NCI-H2171 (cell line): ENCODE results near the gene COA3.
"Not testable (repeated sequence)": the region's sequence is repeated elsewhere in the genome, so short reads cannot be mapped to it uniquely, and the experiment has no call there.

Experiments used
- DNase-seq: peaks from one replicate; lab custom pipeline; 2025; lab: John Stamatoyannopoulos, UW

The COA3 gene

DNA sequence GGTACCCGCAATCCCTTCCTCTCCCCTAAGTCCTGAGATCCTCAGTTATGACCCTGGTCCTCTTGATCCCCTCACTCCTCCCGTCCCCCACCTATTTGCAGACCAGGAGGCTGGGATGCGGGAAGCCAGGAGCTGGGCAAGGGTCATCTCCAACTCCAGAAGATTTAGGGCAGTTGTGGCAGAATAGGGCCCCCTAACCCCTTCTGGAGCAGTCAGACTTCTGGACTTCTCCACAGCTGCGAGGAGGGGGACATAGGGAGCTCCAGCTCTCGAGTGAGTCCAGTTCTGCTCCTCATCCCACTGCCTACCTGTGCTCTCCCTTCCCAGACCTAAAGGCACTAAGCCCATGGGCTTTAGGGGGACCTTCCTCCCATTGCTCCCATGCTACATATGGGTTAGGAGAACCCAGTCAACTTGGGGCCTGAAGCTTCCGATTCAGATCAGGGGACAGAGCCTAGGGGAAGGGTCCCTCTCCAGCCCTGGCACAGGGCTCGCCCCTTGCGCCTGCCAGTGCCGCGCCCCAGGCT is 16.8 kb downstream of the COA3 start:
- DNase-seq, result no peak

DNA sequence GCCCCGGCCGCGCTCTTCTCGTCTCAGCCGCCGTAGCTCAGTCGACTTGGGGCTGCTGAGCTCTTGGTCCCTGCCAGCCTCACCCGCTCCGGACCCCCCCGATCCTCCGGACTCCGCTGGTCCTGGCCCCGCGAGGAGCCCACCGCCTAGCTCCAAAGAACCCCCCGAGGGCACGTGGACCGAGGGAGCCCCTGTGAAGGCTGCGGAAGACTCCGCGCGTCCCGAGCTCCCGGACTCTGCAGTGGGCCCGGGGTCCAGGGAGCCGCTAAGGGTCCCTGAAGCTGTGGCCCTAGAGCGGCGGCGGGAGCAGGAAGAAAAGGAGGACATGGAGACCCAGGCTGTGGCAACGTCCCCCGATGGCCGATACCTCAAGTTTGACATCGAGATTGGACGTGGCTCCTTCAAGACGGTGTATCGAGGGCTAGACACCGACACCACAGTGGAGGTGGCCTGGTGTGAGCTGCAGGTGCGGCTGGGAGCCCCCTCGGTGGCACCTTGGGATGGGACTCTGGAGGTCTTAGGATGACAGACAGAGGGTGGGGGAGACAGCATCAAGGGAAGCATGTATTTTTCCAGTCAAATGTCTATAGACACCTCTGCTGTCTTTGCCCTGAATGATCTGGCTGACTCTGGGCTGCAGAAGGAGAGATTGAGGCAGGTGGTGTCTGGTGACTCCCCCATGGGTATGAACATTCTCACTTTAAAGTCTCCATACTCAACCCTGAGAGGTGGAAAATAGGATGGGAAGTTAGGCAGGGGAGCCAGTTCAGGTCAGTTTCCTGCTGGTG is 17.5 kb downstream of the COA3 start:
- DNase-seq, result no peak

DNA sequence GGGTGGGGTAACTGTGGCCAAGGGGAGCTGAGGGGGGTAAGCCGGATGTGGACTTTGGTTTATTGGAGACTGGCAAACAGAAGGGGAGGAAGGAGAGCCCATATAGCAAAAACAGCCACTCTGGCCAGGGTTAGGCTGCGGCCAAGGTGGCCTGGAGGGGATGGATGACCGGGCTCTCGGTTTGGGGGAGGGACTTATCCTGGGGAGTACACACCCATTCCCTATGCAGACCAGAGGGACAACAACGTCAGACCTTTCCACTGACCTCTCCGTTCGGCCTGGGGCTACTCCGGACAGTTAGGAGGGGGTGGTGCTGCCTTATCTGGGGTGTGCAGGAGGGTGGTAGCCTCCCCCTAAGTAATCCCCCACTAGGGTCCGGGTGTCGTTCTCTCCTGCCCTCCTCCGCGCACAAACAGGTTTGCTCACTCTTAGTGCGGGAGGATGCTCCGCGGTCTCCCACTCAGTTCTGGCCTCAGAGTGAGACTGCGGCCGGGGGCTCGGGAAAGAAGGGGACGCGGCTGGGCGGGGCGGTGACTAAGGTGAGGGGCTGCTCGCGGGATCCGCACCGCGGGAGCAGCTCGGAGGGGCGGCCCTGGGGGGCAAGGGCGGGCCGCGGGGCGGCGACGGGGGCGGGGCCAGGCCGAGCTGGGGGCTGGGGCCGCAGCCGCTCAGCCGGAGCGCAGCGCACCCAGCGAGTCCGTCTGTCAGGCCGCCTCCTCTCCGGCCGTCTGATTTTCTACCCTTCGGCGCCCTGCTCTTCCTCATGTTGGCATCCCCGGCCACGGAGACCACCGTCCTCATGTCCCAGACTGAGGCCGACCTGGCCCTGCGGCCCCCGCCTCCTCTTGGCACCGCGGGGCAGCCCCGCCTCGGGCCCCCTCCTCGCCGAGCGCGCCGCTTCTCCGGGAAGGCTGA is 18.3 kb downstream of the COA3 start, which contains the start of gene WNK4:
Gene WNK4 (plus strand): TSS at position 675 of the 915 bp plus-strand sequence. CDS start 89 bp downstream, at position 764.
- no peak for DNase-seq

DNA sequence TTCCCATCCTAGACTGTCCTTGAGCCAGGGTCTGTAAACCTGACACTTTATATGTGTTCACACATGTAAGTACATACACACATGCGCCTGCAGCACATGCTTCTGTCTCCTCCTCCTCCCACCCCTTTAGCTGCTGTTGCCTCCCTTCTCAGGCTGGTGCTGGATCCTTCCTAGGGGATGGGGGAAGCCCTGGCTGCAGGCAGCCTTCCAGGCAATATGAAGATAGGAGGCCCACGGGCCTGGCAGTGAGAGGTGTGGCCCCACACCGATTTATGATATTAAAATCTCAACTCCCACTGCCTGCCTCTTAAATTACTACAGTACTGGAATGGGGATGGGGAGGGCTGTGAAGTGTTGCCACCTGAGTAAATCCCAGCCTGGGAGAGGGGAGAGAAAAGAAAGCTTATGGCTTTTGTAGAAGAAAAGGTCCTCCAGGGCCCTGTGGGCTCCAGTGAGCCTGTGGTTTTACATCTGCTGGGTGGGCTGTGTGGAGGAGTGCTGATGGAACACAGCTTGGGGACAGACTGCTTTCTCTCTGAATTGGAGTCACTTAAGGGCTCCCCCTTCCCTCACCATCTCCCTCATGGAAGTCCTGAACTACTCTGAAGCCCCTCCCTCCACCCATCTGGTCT is 19.1 kb downstream of the COA3 start:
- no peak for DNase-seq

DNA sequence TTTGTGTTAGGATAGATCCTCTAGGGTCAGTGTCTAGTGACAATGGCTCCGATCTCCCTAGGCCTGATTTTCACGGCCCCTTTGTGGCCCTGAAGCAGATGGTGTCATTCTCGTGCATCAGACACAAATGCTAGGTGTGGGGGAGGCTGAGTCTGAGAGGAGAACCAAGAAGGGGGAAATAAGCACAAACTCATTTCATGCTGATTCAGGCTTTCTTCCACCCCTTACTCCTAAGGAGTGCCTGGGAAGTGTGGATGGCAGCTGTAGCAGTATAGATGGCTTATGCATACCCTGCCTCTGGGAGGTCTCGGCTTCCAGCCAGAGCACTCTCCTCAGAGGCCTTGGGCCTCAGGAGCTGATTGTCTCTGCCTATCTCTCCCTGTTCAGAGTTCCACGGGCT is 19.9 kb downstream of the COA3 start:
- DNase-seq, result no peak

DNA sequence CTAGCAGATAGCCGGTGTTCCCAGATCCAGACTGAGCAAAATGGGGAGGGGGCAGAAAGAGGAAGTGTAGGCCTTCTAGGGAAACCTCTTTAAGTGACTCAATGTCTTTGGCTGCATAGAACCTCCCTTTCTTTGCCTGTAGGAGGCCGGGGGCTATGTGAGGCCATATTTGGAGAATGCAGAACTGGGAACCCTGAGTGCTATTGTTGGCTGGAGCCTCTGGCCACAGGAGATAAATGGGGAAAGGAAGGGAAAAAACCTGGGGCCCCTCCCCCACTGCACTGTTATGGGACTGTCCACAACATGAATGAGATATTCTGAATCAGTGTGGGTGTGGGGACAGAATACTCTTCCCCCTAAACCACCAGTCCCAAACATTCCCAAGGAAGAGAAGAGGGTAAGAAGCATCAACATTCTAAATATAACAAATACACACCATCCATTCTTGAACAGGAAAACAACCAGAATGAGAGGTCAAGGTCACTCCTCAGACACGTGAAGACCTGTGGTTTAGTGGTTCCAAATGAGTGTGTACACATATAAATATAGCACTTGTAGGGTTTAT is 22.9 kb downstream of the COA3 start:
- no peak for DNase-seq

DNA sequence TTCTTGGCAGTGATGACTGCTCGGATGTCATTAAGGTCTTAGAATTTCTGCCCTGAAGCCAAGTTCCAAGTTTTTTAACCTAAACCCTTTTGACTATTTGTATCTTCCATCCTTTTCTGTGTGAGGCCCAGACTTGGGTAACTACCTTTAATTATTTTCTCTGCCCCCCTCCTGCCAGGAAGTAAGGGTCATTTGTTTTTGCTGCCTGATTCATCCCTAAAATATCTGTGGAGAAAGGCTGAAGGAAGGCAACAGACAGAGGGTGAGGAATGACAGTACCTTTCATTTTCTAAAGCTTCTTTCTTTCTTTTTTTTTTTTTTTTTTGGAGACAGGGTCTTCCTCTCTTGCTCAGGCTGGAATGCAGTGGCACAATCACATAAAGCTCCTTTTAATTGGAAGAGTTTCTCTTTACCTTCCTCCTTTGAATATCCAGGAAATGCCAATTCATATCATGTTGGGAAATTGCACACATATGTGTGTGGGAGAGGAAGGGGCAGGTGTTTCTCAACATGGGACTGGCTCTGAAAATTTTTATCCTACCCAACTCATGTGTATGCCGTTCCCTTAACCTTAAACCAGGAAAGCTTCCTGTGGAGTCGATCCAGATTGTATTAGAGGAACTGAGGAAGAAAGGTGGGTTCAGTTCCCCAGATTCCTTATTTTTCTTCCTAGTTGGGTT is 24.3 kb downstream of the COA3 start:
- no peak for DNase-seq

DNA sequence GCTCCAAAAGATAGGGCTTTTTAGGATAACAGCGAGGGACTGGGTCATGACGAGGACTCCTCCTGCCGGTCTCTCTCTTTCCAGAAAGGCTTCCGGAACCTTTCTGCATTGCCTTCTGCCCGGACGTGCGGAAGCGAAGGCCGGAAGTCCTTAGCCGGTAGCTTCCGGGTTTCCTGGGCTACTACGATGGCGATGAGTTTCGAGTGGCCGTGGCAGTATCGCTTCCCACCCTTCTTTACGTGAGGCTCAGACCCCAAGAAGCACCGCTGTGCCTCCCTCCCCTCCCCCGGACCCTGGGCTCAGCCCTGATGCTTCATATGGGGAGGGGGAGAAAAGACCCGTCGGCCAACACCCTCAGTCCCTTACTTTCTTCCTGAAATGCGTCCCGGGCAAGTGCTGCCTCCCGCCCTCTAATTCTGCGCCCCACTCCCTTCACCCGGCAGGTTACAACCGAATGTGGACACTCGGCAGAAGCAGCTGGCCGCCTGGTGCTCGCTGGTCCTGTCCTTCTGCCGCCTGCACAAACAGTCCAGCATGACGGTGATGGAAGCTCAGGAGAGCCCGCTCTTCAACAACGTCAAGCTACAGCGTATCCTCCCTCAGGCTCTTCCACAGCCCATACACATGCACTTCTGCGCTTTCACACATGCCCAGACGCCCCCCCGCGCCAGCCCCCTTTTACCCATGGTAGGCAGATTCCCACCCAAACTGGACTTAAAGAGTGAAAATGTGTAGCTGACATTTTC is 25.0 kb downstream of the COA3 start, which contains the start of gene VPS25:
Gene VPS25 (plus strand): TSS at position 160 of the 746 bp plus-strand sequence. CDS start 27 bp downstream, at position 187.
- DNase-seq, result peak; percentile 84

DNA sequence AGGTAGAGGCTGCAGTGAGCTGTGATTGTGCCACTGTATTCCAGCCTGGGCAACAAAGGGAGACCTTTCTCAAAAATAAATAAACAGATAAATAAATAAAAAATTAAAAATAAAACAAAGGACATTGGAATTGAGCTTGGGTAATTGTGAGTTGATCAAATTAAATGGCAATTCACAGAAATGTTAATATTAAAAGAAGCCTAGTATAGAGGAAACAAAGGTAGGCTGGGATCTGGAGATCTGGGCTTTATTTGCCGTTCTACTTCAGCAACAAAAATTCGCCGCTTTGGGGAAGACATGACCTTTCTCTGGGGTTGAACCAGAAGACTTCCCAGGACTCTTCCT is 25.6 kb downstream of the COA3 start:
- DNase-seq, result no peak

DNA sequence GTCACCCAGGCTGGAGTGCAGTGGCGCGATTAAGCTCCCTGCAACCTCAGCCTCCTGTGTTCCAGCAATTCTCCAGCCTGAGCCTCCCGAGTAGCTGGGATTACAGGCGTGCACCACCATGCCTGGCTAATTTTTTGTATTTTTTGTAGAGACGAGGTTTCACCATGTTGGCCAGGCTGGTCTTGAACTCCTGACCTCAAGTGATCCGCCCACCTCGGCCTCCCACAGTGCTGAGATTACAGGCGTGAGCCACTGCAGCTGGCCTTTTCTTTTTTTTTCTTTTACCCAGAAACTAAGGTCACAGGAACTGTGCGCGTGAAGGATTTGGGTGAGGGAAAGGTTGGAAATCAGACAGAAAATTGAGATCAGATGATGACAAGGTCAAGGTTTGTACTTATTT is 28.5 kb downstream of the COA3 start:
- not testable (repeated sequence) for DNase-seq

DNA sequence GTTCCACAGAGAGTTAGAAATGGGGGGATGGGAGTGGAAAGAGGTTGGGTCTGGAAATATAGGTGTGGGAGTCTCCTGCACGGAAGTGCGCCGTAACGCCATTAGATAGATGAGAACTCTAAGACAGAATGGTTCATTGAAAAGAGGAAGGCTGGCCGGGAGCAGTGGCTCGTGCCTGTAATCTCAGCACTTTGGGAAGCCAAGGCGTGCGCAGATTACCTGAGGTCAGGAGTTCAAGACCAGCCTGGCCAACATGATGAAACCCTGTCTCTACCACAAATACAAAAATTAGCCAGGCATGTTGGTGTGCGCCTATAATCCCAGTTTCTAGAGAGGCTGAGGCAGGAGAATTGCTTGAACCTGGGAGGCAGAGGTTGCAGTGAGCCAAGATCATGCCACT is 30.5 kb downstream of the COA3 start:
- DNase-seq, result not testable (repeated sequence)

DNA sequence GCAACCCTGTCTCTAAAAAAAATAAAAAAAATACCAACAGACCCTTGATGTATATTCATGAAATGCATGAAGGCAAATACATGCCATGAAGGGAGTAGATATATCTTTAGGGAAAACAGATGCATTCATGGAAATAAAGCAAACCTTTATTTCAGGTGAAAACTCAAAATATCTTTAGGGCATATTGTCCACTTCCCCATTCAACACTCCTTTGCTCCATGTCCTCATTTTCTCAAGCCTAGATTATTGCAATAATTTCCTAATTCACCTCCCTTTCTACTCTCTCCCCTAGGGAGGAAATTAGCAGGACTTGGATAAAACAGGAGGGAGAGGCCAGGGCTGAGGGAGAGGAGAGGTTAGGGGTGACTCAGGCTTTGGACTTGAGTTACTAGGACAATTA is 31.0 kb downstream of the COA3 start:
- DNase-seq, result no peak

DNA sequence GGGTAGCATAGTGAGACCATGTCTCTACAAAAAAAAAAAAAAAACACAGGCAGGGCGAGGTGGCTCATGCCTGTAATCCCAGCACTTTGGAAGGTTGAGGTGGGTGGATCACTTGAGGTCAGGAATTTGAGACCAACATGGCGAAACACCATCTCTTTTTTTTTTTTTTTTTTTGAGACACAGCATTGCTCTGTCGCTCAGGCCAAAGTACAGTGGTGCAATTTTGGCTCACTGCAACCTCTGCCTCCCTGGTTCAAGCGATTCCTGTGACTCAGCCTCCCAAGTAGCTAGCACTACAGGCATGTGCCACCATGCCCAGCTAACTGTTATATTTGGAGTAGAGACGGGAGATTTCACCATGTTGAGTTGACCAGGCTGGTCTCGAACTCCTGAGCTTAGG is 32.4 kb downstream of the COA3 start:
- no peak for DNase-seq

DNA sequence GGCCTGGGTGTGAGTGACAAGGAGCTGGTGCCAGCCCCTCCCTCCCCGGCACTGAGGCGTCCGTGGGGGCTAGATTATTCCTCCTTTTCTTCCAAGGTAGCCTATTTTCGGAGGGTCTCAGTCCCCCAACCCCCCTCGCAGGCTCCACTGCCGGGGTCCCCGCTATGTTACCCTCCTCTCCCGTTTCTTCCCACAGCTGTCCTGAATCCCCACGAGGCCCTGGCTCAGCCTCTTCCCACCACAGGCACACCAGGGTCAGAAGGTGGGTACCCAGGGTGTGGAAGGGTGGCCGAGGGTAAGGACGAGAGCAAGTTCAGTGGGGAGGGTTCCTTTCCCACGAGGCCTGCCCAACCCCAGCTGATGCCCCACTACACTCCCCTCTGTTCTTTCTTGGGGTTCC is 36.9 kb downstream of the COA3 start:
- no peak for DNase-seq

DNA sequence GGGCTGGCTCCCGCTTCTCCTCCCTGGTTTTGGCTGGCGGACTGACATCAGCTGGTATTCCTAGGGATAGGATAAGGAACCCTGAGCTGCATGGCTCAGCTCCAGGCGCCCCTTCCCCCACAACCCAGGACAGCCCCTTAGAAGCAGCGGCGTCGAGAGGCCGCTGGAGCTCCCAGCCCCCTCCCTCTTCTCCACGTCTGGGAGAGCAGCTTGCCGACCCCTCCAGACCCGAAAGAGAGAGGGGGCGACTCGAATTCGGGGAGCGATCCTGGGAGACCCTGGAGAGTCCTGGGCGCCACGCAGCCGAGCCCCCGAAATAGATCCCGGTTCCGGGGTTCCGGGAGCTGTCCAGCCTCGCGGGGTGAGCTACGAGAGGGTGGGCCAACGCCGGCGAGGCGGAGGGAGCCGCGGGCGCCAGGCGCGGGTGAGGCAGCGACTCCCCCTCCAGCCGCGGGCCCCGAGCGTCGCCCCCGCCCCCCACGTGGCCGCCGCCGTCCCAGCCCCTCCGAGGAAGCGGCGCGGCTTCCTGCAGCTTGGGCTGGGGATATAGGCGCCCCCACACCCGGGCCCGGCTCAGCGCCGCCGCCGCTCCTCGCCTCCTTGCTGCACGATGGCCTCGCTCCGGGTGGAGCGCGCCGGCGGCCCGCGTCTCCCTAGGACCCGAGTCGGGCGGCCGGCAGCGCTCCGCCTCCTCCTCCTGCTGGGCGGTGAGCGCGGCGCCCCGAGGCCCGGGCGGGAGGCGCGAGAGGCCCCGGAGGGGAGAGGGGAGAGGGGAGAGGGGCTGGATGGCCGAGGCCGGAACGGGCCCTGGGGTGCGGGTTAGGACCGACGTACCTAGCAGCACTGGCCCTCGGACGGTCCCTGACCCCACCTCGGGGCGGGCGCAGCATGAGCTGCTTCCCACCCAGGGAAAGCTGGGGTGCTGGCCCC is 37.6 kb downstream of the COA3 start, which contains the start of gene RAMP2:
Gene RAMP2 (plus strand): TSS at position 576 of the 930 bp plus-strand sequence. CDS start 35 bp downstream, at position 611.
- DNase-seq, result peak; percentile 58

DNA sequence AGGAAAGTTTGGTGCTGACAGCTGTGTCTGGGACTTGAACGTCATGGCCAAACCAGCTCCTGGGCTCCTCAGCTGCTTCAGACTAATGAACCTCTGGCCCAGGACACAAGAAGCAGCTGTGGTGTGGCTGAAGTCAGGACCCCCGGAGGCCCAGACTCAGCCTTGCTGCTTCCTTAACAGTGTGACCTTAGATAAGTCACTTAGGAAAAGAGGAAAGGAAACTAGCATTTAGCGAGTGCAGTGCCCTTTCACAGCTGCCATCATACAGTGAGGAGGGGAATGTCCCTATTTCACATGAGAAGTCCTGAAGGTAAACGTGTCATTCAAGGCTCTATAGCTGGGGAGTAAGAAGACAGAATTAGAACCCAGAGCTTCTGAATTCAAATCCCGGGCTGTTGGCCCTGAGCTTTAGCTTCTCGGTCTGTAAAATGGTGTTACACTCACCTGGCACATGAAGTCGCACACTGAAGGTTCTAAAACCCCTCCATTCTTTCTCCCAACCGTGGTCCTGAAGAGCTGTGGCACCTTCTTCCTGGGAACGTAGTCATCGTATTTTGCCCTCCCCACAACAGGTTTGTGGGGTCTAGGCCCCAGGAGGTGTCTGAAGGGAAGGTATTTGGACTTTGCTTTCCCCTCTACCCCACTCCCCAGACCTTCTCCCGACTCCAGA is 38.4 kb downstream of the COA3 start:
- DNase-seq, result no peak

DNA sequence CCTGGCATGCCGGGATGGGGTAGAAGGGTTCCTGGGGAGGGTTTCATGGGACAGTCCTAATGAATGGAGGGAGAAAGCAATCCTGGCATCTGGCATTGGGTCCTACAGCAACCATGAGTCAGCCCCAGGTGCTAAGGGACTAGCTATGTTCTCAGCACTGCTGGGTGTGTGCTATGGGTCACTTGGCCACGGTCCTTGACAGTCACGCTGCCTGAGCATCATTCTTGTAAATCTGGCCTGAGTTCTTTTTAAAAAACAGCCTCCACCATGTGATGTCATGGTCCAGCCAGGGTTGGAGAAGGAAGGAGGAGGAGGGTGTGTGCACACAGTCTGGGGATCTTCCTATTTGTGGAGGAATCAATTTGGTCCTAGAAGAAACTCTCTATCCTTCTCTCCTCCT is 43.7 kb downstream of the COA3 start:
- no peak for DNase-seq

DNA sequence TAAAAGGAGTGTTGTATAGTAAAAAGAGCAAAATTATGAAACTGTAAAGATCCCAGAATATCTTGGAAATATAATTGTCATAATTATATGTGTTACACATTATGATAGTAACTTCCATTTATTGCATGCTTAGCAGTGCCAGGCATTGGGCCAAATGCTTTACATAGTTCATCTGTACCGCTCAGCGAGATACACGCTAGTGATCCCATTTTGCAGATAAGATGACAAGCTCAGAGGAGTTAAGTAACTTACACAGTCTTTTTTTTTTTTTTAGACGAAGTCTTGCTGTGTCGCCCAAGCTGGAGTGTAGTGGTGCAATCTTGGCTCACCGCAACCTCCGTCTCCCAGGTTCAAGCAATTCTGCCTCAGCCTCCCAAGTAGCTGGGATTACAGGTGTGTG is 46.9 kb downstream of the COA3 start:
- no peak for DNase-seq
